ENCODE results near the gene SAMD4B. TPM values are rescaled to one million over a fixed set of nuclear protein-coding genes. Genes with fewer than 3 reads are reported as not detected.

The SAMD4B gene
- total and polyA plus RNA-seq, 2 of the 8 experiments (the other 6 are each of a cell fraction or from before 2014, with no cell fraction given), result 137 to 158 TPM

GRCh38 chr19:39329948-39330347 lies 12.3 kb upstream of the SAMD4B start:
- H3K79me1 ChIP-seq (ENCODE audit: low read depth, low read length), result no peaks in the 10 kb centered on the region
- H3K27ac ChIP-seq (ENCODE audit: low read depth, low read length), result no peak overlapping the region
- no peak overlapping the region for H2AK5ac ChIP-seq (ENCODE audit: low read depth, low read length)
- peaks cover 0 to 6% (median 3%) of the 10 kb centered on the region in 4 experiments; a peak in 5 of 7 replicates for H3K4me1 ChIP-seq (replicated peaks in 1 of 4; ENCODE audit: control insufficient read depth in 3 of 4, insufficient read depth in 4 of 4, low read length in 3 of 4)
- H4K20me1 ChIP-seq (replicated peaks in 1 of 2; ENCODE audit: control insufficient read depth in 1 of 2, insufficient read depth in 2 of 2, low read length in 2 of 2), result no peaks in the 10 kb centered on the region
- DNase-seq (ENCODE audit: low read depth in 1 of 2, low spot score in 2 of 2) (no peak), FAIRE-seq (no peak)
- no peak overlapping the region for H3K4me2 ChIP-seq (ENCODE audit: insufficient read depth in 1 of 2, low read depth in 2 of 2, low read length in 2 of 2)
- H4K8ac ChIP-seq (ENCODE audit: extremely low read depth, insufficient read depth, low read length), result no peak overlapping the region
- H3K4ac ChIP-seq (replicated peaks; ENCODE audit: insufficient read length, low read depth, low read length), result no peak overlapping the region
- H4K91ac ChIP-seq (replicated peaks; ENCODE audit: insufficient read length, low read length), result no peak overlapping the region
- H2BK5ac ChIP-seq (ENCODE audit: low read depth, low read length), result no peak overlapping the region
- WGBS, 2 experiments (ENCODE audit: extremely low coverage in 1 of 2, insufficient coverage in 1 of 2, insufficient read length in 1 of 2, insufficient replicate concordance in 2 of 2, low coverage in 1 of 2, low lambda C conversion rate in 2 of 2, missing lambda C conversion rate in 1 of 2), result 89% methylated on average over 7 of the region's 7 CpGs; no CpG with 5 or more reads in 1 of the 2 experiments
- H3K36me3 ChIP-seq (ENCODE audit: control insufficient read depth in 2 of 4, insufficient read depth in 4 of 4, low read length in 3 of 4), result no peaks in the 10 kb centered on the region
- ChIA-PET CTCF (ENCODE audit: partially characterized antibody) (interaction anchor here (0.6 to 11.7 kb wide), 13 partner anchors 16 to 208 kb away, joined by 3 to 85 read pairs (median 4); partner anchors contain the start of genes NCCRP1 and SYCN), POLR2A (ENCODE audit: partially characterized antibody) (no interaction called here)
- H3K14ac ChIP-seq (ENCODE audit: insufficient read length), result no peak overlapping the region
- H3K9ac ChIP-seq (replicated peaks in 1 of 4; ENCODE audit: extremely low read depth in 1 of 4, low read depth in 3 of 4, low read length in 3 of 4), result no peak overlapping the region
- no peak overlapping the region for H3K23ac ChIP-seq (ENCODE audit: insufficient read length)
- H3K56ac ChIP-seq (replicated peaks; ENCODE audit: insufficient read length, low read depth, low read length), result no peak overlapping the region
- no peak overlapping the region for H2AFZ ChIP-seq (ENCODE audit: low read length)
- no peaks in the 10 kb centered on the region for H3K79me2 ChIP-seq (ENCODE audit: control insufficient read depth in 1 of 2, insufficient read depth in 2 of 2, low read length in 2 of 2)
- no peak overlapping the region for H2BK20ac ChIP-seq (ENCODE audit: low read length)
- H2BK120ac ChIP-seq (replicated peaks; ENCODE audit: low read depth, low read length), result no peak overlapping the region
- H3K27me3 ChIP-seq (replicated peaks in 1 of 4; ENCODE audit: control insufficient read depth in 3 of 4, extremely low read depth in 1 of 4, insufficient read depth in 3 of 4, low read length in 3 of 4), result no peaks in the 10 kb centered on the region
- no peak overlapping the region for H4K5ac ChIP-seq (ENCODE audit: insufficient read length, low read depth, low read length)
- no peak overlapping the region for H3K18ac ChIP-seq (ENCODE audit: extremely low read depth, low read length)
- no peak overlapping the region for H3K4me3 ChIP-seq (ENCODE audit: extremely low read depth in 1 of 4, insufficient read depth in 2 of 4, low read depth in 3 of 4, low read length in 4 of 4)
- H2BK15ac ChIP-seq (ENCODE audit: low read length), result no peak overlapping the region
- no peak overlapping the region for H2BK12ac ChIP-seq (ENCODE audit: low read depth, low read length)
- H3K23me2 ChIP-seq (ENCODE audit: low read depth, low read length), result no peaks in the 10 kb centered on the region
- H3K9me3 ChIP-seq (ENCODE audit: insufficient read depth in 2 of 2, low read depth in 1 of 2, low read length in 1 of 2), result no peaks in the 10 kb centered on the region
- TF ChIP-seq RBBP5 (IDR thresholded peaks at IDR 0.05; ENCODE audit: borderline replicate concordance, low read depth, low read length), result no peak
- TF ChIP-seq CREB1 (IDR thresholded peaks at IDR 0.05), result no peak
- TF ChIP-seq SAP30 (IDR thresholded peaks at IDR 0.05; ENCODE audit: insufficient read depth, insufficient replicate concordance, low read length), result no peak
- no peak for TF ChIP-seq TCF12 (IDR thresholded peaks at IDR 0.05; ENCODE audit: low read depth, low read length)
- no peak for TF ChIP-seq YY1 (IDR thresholded peaks at IDR 0.05; ENCODE audit: low read depth, low read length)
- no peak for TF ChIP-seq SP1 (IDR thresholded peaks at IDR 0.05; ENCODE audit: low read depth, low read length)
- TF ChIP-seq, protein P1, sequence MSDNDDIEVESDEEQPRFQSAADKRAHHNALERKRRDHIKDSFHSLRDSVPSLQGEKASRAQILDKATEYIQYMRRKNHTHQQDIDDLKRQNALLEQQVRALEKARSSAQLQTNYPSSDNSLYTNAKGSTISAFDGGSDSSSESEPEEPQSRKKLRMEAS (IDR thresholded peaks at IDR 0.05), result no peak
- no peak for TF ChIP-seq JUND (IDR thresholded peaks at IDR 0.05; ENCODE audit: low read length)
- no peak for TF ChIP-seq EZH2 (IDR thresholded peaks at IDR 0.05; ENCODE audit: low read depth, low read length, severe bottlenecking)
- no peak for TF ChIP-seq EGR1 (IDR thresholded peaks at IDR 0.05; ENCODE audit: borderline replicate concordance, low read depth, low read length)
- TF ChIP-seq, protein P2, sequence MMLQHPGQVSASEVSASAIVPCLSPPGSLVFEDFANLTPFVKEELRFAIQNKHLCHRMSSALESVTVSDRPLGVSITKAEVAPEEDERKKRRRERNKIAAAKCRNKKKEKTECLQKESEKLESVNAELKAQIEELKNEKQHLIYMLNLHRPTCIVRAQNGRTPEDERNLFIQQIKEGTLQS (IDR thresholded peaks at IDR 0.05; ENCODE audit: insufficient read depth, low read depth, low read length), result no peak
- TF ChIP-seq SUZ12 (IDR thresholded peaks at IDR 0.05; ENCODE audit: low read length), result no peak
- TF ChIP-seq SRF (IDR thresholded peaks at IDR 0.05; ENCODE audit: low read depth, low read length), result no peak
- no peak for TF ChIP-seq JUN (IDR thresholded peaks at IDR 0.05; ENCODE audit: low read depth, low read length)
- TF ChIP-seq RXRA (IDR thresholded peaks at IDR 0.05; ENCODE audit: insufficient read depth, low read depth, low read length), result no peak

Data from H1 (cell line).